Colonic mucosa (tissue), 4 donors: ENCODE results near the gene AHCY. TPM values are rescaled to one million over a fixed set of nuclear protein-coding genes. Genes with fewer than 3 reads are reported as not detected.
"Not testable (repeated sequence)": the region's sequence is repeated elsewhere in the genome, so short reads cannot be mapped to it uniquely, and the experiment has no call there.

Source experiments
- DNase-seq: peaks from one replicate; pipeline ENCODE4 v3.0.0-alpha.2; 2020
- H3K27ac ChIP-seq: fragments of 200-600 bp; one replicate; pipeline ENCODE4 v1.8.0; 2021
- H3K27me3 ChIP-seq: fragments of 200-600 bp; one replicate; pipeline ENCODE4 v1.8.0; 2021
- H3K36me3 ChIP-seq: fragments of 200-600 bp; one replicate; pipeline ENCODE4 v1.8.0; 2021
- H3K4me1 ChIP-seq: fragments of 200-600 bp; one replicate; pipeline ENCODE4 v1.8.0; 2021; ENCODE audit warnings: mild to moderate bottlenecking
- H3K4me3 ChIP-seq: fragments of 200-600 bp; one replicate; pipeline ENCODE4 v1.8.0; 2021
- H3K9ac ChIP-seq, 2 donors: one replicate each; pipeline ENCODE4 v1.7.0; 2013; ENCODE audit warnings: control low read depth in 2 of 2, low read depth in 2 of 2, low read length in 2 of 2
- H3K9me3 ChIP-seq: fragments of 200-600 bp; one replicate; pipeline ENCODE4 v1.8.0; 2021
- CTCF ChIP-seq: fragments of 200-600 bp; IDR thresholded peaks from one replicate; pipeline ENCODE4 v1.8.0; 2022; ENCODE audit warnings: antibody characterized with exemption, mild to moderate bottlenecking
- intact Hi-C: fragments of 100-400 bp; cut with DNase I; formaldehyde crosslinking; loops from one replicate; pipeline ENCODE4 v1.14.1; 2022
- total RNA-seq, 2 donors: library from RNA; stranded (reverse); fragmentation: NEBNext Ultra II Directional in 1 of 2; extraction: Animal tissue kit (Norgen Biotek cat#: 25700) in 1 of 2; gene quantifications; one replicate each; pipeline ENCODE4 v1.2.1, GENCODE V29; 2021
- donor health status: healthy.
- donor health status: DM: no; HTN: no; CAD: no.
- donor health status: DM: no; HTN: no; CAD: no.

The AHCY gene
- total RNA-seq, 2 donors from 2014 or later, result 79.4 to 192 TPM

GRCh38 chr20:34328928-34329677, 25.9 kb upstream of the AHCY start:
- H3K4me3 ChIP-seq, result no peak overlapping the region
- no peaks in the 10 kb centered on the region for H3K9me3 ChIP-seq
- no peaks in the 10 kb centered on the region for H3K36me3 ChIP-seq
- intact Hi-C loops, result no loop called here
- H3K27me3 ChIP-seq, result no peaks in the 10 kb centered on the region
- TF ChIP-seq CTCF, result no peak
- no peak for DNase-seq
- H3K9ac ChIP-seq, result no peak overlapping the region
- H3K27ac ChIP-seq, result no peak overlapping the region
- H3K4me1 ChIP-seq, result no peaks in the 10 kb centered on the region

- H3K4me3 ChIP-seq, H3K27ac ChIP-seq, DNase-seq, intact Hi-C loops, H3K27me3 ChIP-seq, H3K4me1 ChIP-seq, H3K36me3 ChIP-seq, H3K9ac ChIP-seq, H3K9me3 ChIP-seq: not testable (repeated sequence)
Measured at GRCh38 chr20:34328207-34328606, 25.1 kb upstream of the AHCY start.

- H3K4me3 ChIP-seq, result no peak overlapping the region
- H3K27ac ChIP-seq, result no peak overlapping the region
- no peaks in the 10 kb centered on the region for H3K27me3 ChIP-seq
- intact Hi-C loops, result no loop called here
- DNase-seq, result no peak
- H3K9me3 ChIP-seq, result no peaks in the 10 kb centered on the region
- TF ChIP-seq CTCF, result no peak
- no peaks in the 10 kb centered on the region for H3K36me3 ChIP-seq
- no peak overlapping the region for H3K9ac ChIP-seq
- H3K4me1 ChIP-seq, result no peaks in the 10 kb centered on the region
Measured at GRCh38 chr20:34324541-34324940, 21.4 kb upstream of the AHCY start.

GRCh38 chr20:34322267-34323105, 19.3 kb upstream of the AHCY start:
- Histone ChIP-seq H3K9me3 (no peaks in the 10 kb centered on the region), H3K4me3 (no peak overlapping the region), H3K27me3 (no peaks in the 10 kb centered on the region), H3K9ac (no peak overlapping the region), H3K4me1 (no peaks in the 10 kb centered on the region), H3K36me3 (no peaks in the 10 kb centered on the region), H3K27ac (no peak overlapping the region)
- TF ChIP-seq CTCF, result no peak
- DNase-seq, result no peak
- intact Hi-C loops, result no loop called here

GRCh38 chr20:34320861-34321260, 17.7 kb upstream of the AHCY start:
- no peaks in the 10 kb centered on the region for H3K27me3 ChIP-seq
- no peak for DNase-seq
- intact Hi-C loops, result no loop called here

More at GRCh38 chr20:34320861-34321260, 17.7 kb upstream of the AHCY start:
- H3K36me3 ChIP-seq, result no peaks in the 10 kb centered on the region
- no peak overlapping the region for H3K4me3 ChIP-seq
- H3K9me3 ChIP-seq, result no peaks in the 10 kb centered on the region
- H3K4me1 ChIP-seq, result no peaks in the 10 kb centered on the region
- no peak overlapping the region for H3K27ac ChIP-seq
- TF ChIP-seq CTCF, result no peak
- H3K9ac ChIP-seq, result no peak overlapping the region
